ENCODE data around the gene TGFBR3. TPM values are rescaled to one million over a fixed set of nuclear protein-coding genes. Genes with fewer than 3 reads are reported as not detected.
A peak's percentile ranks its signal among the peaks of the same experiment; 100 is the strongest.

Gene TGFBR3
- total and polyA plus RNA-seq, 2 of the 13 experiments (the other 11 are each of a cell fraction or from before 2014, with no cell fraction given), result 76.5 to 195 TPM

- no peak for TF ChIP-seq TAF15 (IDR thresholded peaks at IDR 0.05; ENCODE audit: low read depth, low read length, poor library complexity, severe bottlenecking)
Observed at GRCh38 chr1:91801496-91802115, 84.3 kb downstream of the TGFBR3 start (continued).

- Histone ChIP-seq H3K9me3 (ENCODE audit: low read length) (no peaks in the 10 kb centered on the region), H3K27me3 (ENCODE audit: control insufficient read depth in 1 of 2, insufficient read depth in 2 of 2, low read length in 2 of 2) (no peaks in the 10 kb centered on the region), H3K79me2 (ENCODE audit: insufficient read depth, low read length) (peaks cover 65% of the 10 kb centered on the region), H3K9ac (ENCODE audit: insufficient read depth, low read depth, low read length) (no peak overlapping the region), H3K4me3 (replicated peaks in 1 of 3; ENCODE audit: insufficient read depth in 1 of 3, low read depth in 2 of 3, low read length in 3 of 3) (no peak overlapping the region), H3K4me1 (ENCODE audit: insufficient read depth, low read length) (peaks cover 7% of the 10 kb centered on the region; the same call in 1 of the 2 replicates), H3K36me3 (replicated peaks in 1 of 2; ENCODE audit: control insufficient read depth in 1 of 2, insufficient read depth in 2 of 2, low read length in 2 of 2) (peaks cover 23 to 72% of the 10 kb centered on the region in 2 experiments), H2AFZ (ENCODE audit: low read length) (no peak overlapping the region), H3K4me2 (ENCODE audit: low read depth, low read length) (no peak overlapping the region), H3K27ac (ENCODE audit: extremely low read length, insufficient read depth, low read length) (no peak overlapping the region), H4K20me1 (ENCODE audit: insufficient read depth, low read length) (peaks cover 15% of the 10 kb centered on the region)
- POLR2A ChIA-PET, result no interaction called here
- BruUV-seq (replicated peaks), result no TSS peak
- no peak for TF ChIP-seq ZNF781 (CRISPR knock-in tag; IDR thresholded peaks at IDR 0.05; ENCODE audit: borderline replicate concordance, not compliant biosample characterization)
- TF ChIP-seq FIP1L1 (IDR thresholded peaks at IDR 0.05; ENCODE audit: borderline replicate concordance, insufficient read depth, low read depth, low read length), result no peak
- TF ChIP-seq RBM22 (optimal IDR thresholded peaks at IDR 0.05; ENCODE audit: low read length), result peak; percentile 70
- ATAC-seq, result no peak
- intact Hi-C loops (cut with micrococcal nuclease; ENCODE audit: unreplicated experiment) (no loop called here), in situ Hi-C loops (cut with HindIII; ENCODE audit: extremely low pct_ligation_motif_present, low pct_unique_long_range_greater_than_20kb) (no loop called here)
- CTCF ChIA-PET (ENCODE audit: low intra/inter-chr PET ratio, low total read pairs), result no interaction called here
- WGBS (ENCODE audit: low lambda C conversion rate), result 73% methylated on average over 3 of the region's 3 CpGs
- no peak for FAIRE-seq
- DNase-seq (ENCODE audit: low spot score), result no peak
Observed at GRCh38 chr1:91799863-91800262, 86.1 kb downstream of the TGFBR3 start.

GRCh38 chr1:91799159-91799558 is 86.8 kb downstream of the TGFBR3 start:
- no TSS peak for BruUV-seq (replicated peaks)
- intact Hi-C loops (cut with micrococcal nuclease; ENCODE audit: unreplicated experiment), result no loop called here
- Histone ChIP-seq H3K79me2 (ENCODE audit: insufficient read depth, low read length) (peaks cover 57% of the 10 kb centered on the region), H3K36me3 (replicated peaks in 1 of 2; ENCODE audit: control insufficient read depth in 1 of 2, insufficient read depth in 2 of 2, low read length in 2 of 2) (peaks cover 23 to 73% of the 10 kb centered on the region in 2 experiments), H3K4me1 (ENCODE audit: insufficient read depth, low read length) (0 out of 2 replicates have a peak, but pooled peaks cover 5% of the 10 kb centered on the region), H2AFZ (ENCODE audit: low read length) (no peak overlapping the region), H3K9me3 (ENCODE audit: low read length) (no peaks in the 10 kb centered on the region), H3K27ac (ENCODE audit: extremely low read length, insufficient read depth, low read length) (no peak overlapping the region), H3K4me2 (ENCODE audit: low read depth, low read length) (no peak overlapping the region), H3K4me3 (replicated peaks in 1 of 3; ENCODE audit: insufficient read depth in 1 of 3, low read depth in 2 of 3, low read length in 3 of 3) (no peak overlapping the region), H4K20me1 (ENCODE audit: insufficient read depth, low read length) (peaks cover 15% of the 10 kb centered on the region), H3K27me3 (ENCODE audit: control insufficient read depth in 1 of 2, insufficient read depth in 2 of 2, low read length in 2 of 2) (no peaks in the 10 kb centered on the region), H3K9ac (ENCODE audit: insufficient read depth, low read depth, low read length) (no peak overlapping the region)
- no peak for ATAC-seq
- no peak for FAIRE-seq
- ChIA-PET POLR2A (no interaction called here), CTCF (ENCODE audit: low intra/inter-chr PET ratio, low total read pairs) (no interaction called here)
- no peak for DNase-seq (ENCODE audit: low spot score)
- in situ Hi-C loops (cut with HindIII; ENCODE audit: extremely low pct_ligation_motif_present, low pct_unique_long_range_greater_than_20kb), result no loop called here
- WGBS (ENCODE audit: low lambda C conversion rate), result 100% methylated on average over 5 of the region's 5 CpGs
- TF ChIP-seq FOXP4 (CRISPR knock-in tag; IDR thresholded peaks at IDR 0.05) (no peak), PRDM15 (CRISPR knock-in tag; IDR thresholded peaks at IDR 0.05) (no peak), FOXM1 (CRISPR knock-in tag; IDR thresholded peaks at IDR 0.05) (no peak)
